Stimulated activated CD4-positive, alpha-beta T cell treated with anti-CD3 and anti-CD28 coated beads, Interleukin-12 subunit alpha, Interleukin-12 subunit beta, amount 100 ng/mL, for 48 hours (primary cell): ENCODE results near the gene RBMS3.
"Not testable (repeated sequence)": the region's sequence is repeated elsewhere in the genome, so short reads cannot be mapped to it uniquely, and the experiment has no call there.

Experiments used
- DNase-seq, 3 donors: peaks; one replicate each; pipeline ENCODE4 v3.0.0-alpha.2; 2020; ENCODE audit warnings: low read depth in 2 of 3, low spot score in 1 of 3

Gene RBMS3

GRCh38 chr3:29473481-29474170 lies 192.8 kb downstream of the RBMS3 start:
- DNase-seq: not testable (repeated sequence)

- DNase-seq: no peak
Observed at GRCh38 chr3:29475305-29475840, 194.5 kb downstream of the RBMS3 start.

- DNase-seq: no peak
Observed at GRCh38 chr3:29475854-29476253, 195.0 kb downstream of the RBMS3 start.

GRCh38 chr3:29478611-29479010 lies 197.7 kb downstream of the RBMS3 start:
- no peak for DNase-seq

GRCh38 chr3:29481249-29481648 lies 200.4 kb downstream of the RBMS3 start:
- no peak for DNase-seq

- no peak for DNase-seq
Observed at GRCh38 chr3:29481969-29482767, 201.3 kb downstream of the RBMS3 start.

GRCh38 chr3:29484633-29485032 lies 203.8 kb downstream of the RBMS3 start:
- no peak for DNase-seq

GRCh38 chr3:29486096-29486495 lies 205.2 kb downstream of the RBMS3 start:
- no peak for DNase-seq

GRCh38 chr3:29486917-29487316 lies 206.0 kb downstream of the RBMS3 start:
- no peak for DNase-seq

- DNase-seq: no peak
Observed at GRCh38 chr3:29488922-29489321, 208.1 kb downstream of the RBMS3 start.

- DNase-seq: no peak
Observed at GRCh38 chr3:29493109-29493508, 212.2 kb downstream of the RBMS3 start.

GRCh38 chr3:29494305-29495036 lies 213.6 kb downstream of the RBMS3 start:
- DNase-seq: no peak

- no peak for DNase-seq
Observed at GRCh38 chr3:29497282-29497681, 216.4 kb downstream of the RBMS3 start.

GRCh38 chr3:29502771-29503170 lies 221.9 kb downstream of the RBMS3 start:
- no peak for DNase-seq

- DNase-seq: no peak
Observed at GRCh38 chr3:29503314-29503713, 222.4 kb downstream of the RBMS3 start.

- no peak for DNase-seq
Observed at GRCh38 chr3:29503958-29504357, 223.1 kb downstream of the RBMS3 start.

GRCh38 chr3:29506502-29506901 lies 225.6 kb downstream of the RBMS3 start:
- no peak for DNase-seq

- no peak for DNase-seq
Observed at GRCh38 chr3:29511701-29512100, 230.8 kb downstream of the RBMS3 start.

- DNase-seq: no peak
Observed at GRCh38 chr3:29512641-29513040, 231.8 kb downstream of the RBMS3 start.

GRCh38 chr3:29513236-29513635 lies 232.4 kb downstream of the RBMS3 start:
- DNase-seq: no peak

GRCh38 chr3:29514170-29514569 lies 233.3 kb downstream of the RBMS3 start:
- DNase-seq: no peak

- DNase-seq: no peak
Observed at GRCh38 chr3:29514912-29515311, 234.0 kb downstream of the RBMS3 start.
